ENCODE measurements around the gene RNF144A.

RNF144A gene

DNA sequence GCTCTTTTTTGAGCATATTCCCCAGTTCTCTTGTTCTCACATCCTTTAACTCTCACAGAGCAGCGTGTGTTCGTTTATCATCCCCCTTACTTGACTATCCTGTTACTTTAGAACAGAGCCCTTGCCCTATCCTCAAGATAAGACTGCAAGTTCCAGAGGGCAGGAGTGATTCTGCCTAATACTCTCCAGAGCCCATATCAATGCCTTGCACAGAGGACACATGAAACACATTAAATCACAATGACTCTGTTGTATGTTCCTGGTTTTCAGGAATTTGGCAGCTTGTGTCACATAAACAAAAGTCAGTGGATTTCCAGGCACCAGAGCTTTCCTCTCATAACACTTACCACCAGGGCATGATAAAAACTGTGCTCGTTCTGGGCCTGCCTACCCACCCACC is 156.7 kb downstream of the RNF144A start:
- DNase-seq (ENCODE audit: low spot score) = no peak
- TF ChIP-seq, protein P1, sequence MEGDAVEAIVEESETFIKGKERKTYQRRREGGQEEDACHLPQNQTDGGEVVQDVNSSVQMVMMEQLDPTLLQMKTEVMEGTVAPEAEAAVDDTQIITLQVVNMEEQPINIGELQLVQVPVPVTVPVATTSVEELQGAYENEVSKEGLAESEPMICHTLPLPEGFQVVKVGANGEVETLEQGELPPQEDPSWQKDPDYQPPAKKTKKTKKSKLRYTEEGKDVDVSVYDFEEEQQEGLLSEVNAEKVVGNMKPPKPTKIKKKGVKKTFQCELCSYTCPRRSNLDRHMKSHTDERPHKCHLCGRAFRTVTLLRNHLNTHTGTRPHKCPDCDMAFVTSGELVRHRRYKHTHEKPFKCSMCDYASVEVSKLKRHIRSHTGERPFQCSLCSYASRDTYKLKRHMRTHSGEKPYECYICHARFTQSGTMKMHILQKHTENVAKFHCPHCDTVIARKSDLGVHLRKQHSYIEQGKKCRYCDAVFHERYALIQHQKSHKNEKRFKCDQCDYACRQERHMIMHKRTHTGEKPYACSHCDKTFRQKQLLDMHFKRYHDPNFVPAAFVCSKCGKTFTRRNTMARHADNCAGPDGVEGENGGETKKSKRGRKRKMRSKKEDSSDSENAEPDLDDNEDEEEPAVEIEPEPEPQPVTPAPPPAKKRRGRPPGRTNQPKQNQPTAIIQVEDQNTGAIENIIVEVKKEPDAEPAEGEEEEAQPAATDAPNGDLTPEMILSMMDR (IDR thresholded peaks at IDR 0.05; ENCODE audit: extremely low read depth, missing control alignments) = no peak

DNA sequence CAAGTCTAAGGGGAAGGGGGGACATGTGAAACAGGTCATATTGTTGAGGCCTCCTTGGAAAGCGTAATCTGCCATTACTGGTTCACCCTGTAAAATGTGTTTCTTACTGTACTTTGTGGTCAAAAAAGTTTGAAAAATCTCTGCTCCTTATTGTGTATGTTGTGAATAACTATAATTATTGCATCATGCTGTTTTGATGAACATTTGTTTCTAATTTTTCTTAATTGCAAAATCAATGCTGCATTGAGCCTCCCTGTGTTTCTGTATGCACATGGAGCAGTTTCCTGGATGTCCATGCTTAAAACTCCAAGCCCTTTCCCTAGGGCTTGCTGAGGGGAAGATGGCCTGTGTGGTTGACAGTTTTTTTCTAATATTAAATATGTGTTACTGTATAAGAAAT is 158.6 kb downstream of the RNF144A start:
- TF ChIP-seq, protein P1 (IDR thresholded peaks at IDR 0.05; ENCODE audit: extremely low read depth, missing control alignments) = no peak
- no peak for DNase-seq (ENCODE audit: low spot score)

DNA sequence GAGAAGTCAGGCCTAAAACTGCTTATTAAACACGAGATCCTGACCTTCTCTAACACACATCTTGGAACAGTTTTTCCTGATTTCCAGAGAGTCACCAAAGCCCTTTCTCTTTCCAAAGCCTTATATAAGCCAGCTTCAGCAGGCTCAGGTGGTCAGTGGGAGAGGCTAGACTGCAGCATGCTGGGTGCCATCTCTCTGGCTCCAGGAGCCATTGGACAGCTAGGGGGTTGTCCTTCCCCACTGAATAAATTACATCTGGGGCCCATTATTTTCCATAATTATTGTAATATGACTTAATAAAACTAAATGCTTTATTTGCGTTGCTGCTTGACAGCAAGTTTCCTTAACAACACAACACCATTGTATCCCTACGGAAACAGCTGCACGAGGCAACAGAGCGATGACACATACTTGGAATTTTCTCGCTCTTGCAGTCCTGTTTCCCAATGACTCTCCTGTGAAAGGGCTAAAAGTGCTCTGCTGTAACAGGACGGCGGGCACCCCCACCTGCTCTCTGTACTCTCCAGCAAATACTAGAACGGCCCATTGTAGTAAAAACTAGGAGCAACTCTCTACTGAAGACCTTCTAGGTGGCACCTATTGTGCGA is 160.6 kb downstream of the RNF144A start:
- TF ChIP-seq, protein P1 (IDR thresholded peaks at IDR 0.05; ENCODE audit: extremely low read depth, missing control alignments) = no peak
- no peak for DNase-seq (ENCODE audit: low spot score)

DNA sequence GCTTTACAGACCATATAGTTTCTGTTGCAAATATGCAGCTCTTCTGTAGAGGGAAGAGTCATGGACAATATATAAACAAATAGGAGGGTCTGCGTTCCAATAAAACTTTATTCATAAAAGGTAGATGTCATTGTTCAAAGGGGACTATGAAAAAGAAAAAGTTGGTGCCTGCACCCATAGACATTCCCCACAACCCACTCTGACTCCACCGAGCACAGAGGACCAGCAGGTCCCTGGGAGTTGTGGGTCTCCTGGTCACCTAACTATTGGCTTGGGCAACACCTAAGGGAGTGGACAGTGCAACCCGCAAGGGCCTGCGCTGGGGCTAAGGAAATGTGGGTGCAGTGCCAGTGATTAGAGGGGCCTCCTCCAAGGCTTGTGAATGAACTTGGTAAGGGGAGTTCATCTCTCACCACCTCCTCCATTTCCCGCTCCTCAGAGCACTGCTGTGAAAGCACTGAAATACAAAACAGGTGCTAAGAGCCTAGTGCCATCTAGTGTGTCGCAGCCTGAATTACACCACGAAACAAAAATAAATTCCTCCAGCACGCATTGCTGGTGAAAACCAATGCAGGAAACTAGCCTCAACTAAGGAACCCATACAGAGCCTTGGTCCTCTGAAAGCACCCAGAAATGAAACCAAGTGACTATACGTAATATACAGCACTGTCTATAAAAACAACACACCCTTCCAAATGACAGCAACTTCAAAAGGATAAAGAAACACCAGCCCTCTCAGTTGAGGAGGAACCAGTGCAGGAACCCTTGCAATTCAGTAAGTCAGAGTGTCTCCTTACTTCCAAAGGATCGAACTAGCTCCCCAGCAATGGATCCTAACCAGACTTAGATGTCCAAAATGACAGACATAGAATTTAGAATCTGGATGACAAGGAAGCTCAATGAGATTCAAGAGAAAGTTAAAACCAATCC is 166.6 kb downstream of the RNF144A start:
- peak; percentile 27 for DNase-seq (ENCODE audit: low spot score)
- TF ChIP-seq, protein P1 (IDR thresholded peaks at IDR 0.05; ENCODE audit: extremely low read depth, missing control alignments) = peak; percentile 43

DNA sequence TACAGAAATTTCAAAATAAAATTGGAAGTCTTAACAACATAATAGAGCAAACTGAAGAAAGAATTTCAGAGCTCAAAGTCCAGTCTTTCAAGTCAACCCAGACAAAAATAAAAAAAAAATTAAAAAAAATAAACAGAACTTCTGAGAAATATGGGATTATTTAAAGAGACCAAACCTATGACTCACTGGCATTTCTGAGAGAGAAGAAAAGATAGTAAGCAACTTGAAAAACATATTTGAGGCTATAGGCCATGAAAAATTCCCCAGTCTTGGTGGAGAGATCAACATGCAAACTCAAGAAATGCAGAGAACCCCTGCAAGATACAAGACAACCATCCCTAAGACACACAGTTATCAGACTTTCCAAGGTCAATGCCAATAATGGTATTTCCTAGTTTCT is 167.4 kb downstream of the RNF144A start:
- DNase-seq (ENCODE audit: low spot score) = no peak
- TF ChIP-seq, protein P1 (IDR thresholded peaks at IDR 0.05; ENCODE audit: extremely low read depth, missing control alignments) = no peak

DNA sequence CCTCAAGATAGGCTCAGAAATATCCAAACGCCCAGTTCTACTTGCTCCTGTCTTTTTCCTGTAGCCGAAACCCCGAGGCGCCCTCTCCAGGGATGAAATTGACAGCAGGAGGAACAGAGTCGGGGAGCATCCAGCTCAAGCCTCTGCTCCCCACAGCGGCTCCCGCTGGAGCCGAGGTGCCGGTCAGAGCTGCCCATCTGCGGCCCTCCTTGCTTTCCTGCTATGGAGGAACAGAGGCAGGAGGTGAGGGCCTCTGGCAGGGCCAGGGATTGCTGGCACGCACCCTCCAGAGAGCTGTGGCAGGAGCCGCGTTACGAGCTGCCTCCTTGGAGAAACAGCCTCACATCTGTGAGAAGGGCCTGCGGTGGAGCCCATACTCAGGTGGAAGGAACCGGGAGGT is 172.1 kb downstream of the RNF144A start:
- TF ChIP-seq, protein P1 (IDR thresholded peaks at IDR 0.05; ENCODE audit: extremely low read depth, missing control alignments) = no peak
- DNase-seq (ENCODE audit: low spot score) = no peak

DNA sequence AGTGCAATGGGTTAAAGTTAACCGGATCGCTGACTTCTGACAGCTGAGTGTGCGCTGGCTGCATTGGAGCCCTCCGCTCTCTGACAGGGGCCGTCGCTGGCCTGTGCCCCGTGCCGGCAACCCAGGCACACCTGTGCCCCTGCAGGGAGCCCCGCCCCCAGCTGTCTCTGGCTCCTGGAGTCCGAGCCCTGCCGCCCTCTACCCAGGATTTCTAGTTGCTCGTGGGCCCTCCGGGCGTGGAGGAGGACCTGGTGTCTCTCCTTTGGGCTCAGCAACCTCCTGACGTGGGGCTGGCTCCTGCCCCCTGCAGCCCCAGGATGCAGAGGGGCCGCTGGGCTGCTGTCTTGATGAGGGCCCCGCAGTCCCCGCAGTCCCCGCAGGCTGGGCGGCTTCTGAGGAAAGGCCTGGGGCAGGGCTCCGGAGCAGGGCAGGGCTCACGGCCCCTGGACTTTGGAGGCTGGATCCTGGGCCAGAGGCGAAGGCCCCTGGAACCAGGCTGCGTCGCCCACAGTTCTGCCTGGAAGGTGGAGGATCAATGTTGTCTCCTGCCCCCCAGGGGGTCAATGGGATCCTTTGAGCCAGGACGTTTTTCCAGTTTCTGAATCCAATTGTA is 172.8 kb downstream of the RNF144A start:
- TF ChIP-seq, protein P1 (IDR thresholded peaks at IDR 0.05; ENCODE audit: extremely low read depth, missing control alignments) = no peak
- DNase-seq (ENCODE audit: low spot score) = no peak

Measured in GM20000 (cell line).